ENCODE measurements around the gene CMSS1.

The CMSS1 gene

DNA sequence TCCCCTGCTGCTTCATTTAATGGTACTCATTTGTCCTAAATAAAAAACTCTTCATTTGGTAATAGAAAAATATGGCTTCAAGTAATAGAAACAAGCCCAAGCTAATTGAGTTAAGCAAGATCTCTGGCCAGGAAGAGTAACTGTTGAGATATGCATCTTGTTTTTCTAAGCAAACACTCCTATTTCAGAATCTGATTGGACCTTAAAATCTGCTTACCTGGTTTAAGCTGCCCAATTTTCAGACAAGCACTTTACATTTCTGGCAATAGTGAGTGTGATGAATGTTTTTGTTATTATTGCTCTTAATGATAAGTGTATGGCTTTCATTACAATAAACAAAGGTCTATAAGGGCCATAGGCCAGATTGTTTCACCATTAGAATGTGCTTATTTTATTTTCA, 86.2 kb downstream of the CMSS1 start:
- DNase-seq (ENCODE audit: low read depth): no peak

DNA sequence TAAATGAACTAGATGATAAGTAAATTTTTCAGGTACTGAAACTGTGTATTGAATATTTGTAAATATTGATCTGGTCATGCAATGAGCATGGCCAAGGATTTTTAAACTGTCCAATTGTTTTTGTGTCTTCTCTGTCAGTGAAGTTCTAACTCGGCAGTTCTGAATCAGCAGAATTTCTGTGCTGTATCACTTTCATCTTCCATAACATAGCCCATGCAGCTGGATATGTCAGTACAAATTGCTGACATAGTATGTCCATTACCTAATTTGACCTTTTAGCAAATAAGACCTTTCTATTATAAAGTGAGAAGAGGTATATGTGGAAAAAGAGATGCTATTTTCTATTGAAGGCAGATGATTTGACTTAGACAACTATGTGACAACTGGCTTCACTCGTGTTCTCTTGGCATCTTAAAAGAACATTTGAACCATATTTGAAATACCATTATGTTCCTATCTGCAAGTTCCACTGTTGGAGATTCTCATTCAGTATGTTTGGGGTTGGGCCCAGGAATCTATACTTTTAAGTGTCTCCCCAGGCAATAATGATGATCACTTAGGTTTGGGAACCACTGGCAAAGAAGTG, 90.4 kb downstream of the CMSS1 start:
- DNase-seq (ENCODE audit: low read depth): no peak

DNA sequence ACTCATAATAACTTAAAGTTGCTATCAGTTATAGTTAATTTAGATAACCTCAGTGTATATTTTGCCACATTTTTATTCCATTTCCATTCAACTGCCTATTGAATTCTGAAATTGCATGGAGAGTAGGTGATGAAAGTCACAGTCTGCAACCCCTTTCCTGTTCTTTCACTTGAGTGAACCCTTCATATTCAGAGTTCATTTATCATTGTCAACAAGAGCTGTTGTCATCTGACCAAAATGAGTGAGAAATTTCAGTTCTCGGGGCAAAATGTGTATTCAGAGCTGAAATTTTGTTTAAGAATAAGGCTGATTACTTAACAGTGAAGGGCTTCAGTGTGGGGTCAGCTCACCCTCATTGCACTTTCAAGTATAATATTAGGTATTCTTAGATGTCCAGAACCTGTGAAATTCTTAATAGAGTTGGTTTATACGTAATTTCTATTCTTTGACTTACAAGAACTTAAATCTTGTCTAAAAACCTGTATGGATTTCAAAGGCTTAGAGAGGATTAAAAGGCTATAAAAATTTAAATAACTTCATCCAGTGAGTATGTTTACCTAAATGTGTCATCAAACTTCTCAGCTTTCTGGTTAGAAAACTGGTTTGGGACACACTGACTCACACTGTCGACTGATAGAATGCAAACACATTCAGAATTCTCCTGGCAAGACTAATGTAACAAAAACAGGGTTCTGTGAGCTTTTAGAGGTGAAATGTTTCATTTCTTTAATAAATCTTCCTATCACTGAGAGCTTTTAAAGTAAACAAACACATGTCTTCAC, 92.2 kb downstream of the CMSS1 start:
- DNase-seq (ENCODE audit: low read depth): peak; percentile 88

DNA sequence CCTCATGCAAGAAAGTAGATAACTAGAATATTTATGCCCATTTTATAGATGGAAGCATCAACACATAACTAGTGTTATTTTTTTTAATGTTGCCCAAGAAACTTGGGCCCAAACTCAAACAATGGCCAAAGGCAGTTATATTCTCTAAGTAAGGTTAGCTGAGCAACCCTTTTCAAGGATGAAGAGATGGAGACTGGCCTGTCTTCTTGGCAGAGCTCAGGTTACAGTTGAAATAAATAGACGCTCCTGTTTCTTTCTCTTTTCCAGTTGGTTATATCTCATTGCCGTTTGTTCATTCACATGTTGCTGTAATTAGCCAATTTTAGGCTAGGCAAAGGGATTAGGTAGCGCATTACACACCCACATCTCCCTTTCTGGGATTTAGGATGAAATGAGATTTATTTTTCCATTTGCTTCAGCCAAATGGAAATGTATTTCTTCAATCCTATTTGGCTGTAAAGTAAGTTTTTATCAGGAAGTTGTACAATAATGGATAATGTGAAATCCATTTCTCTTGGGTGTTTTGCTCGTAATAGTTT, 93.2 kb downstream of the CMSS1 start:
- DNase-seq (ENCODE audit: low read depth): no peak

DNA sequence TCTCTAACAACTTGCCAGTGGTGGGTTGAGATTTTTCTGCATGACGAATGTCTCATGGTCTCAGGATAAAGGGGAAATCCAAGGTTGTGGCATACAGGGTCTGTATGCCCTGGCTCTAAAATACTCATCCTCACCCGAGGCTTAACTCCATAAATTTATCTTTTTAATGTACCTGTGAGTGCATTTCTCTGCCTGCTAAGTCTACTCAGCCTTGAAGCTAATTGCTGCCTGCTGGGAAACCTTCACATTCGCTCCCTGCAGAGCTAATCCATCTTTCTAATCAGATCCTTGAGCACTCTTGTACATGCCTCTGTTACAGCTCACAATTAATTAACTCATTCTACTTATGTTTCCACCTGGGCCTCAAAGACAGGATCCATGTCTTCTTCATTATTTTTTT, 93.8 kb downstream of the CMSS1 start:
- no peak for DNase-seq (ENCODE audit: low read depth)

DNA sequence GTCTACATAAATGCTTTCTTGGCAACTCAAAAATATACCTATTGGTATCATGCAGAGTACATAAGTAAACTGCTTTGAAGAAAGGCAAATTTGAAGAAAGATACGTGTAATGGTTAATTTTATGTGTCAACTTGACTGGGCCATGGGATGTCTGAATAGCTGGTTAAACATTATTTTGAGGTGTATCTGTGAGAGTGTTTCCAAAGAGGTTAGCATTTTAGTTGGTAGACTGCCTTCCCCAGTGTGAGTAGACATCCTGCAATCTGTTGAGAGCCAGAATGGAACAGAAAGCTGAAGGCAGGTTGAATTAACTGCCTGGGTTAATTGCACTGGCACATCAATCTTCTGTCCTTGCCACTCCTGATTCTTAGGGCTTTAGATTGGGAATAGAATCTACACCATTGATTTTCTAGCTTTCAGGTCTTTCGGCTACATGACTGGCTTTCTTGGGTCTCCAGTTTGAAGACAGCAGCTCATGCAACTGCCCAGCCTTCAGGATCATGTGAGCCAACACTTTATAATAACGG, 98.3 kb downstream of the CMSS1 start:
- DNase-seq (ENCODE audit: low read depth): no peak

DNA sequence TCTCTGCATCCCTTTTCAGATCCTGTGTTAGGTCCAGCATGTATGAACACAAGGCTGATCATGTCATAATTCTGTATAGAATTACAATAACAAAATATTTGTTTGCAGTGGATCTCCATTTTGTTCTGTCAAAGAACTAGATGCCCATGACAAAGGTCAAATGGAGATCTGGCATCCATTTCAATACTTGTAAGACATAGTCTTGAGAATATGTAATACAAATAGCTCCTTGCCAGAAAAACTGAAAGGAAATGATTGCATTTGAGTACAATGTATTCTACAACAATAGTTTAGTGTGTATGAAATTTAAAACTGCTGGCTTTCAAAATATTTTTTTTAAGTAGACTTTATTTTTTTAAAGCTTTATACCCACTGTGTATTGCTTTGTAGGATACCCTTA, 101.1 kb downstream of the CMSS1 start:
- DNase-seq (ENCODE audit: low read depth): no peak

DNA sequence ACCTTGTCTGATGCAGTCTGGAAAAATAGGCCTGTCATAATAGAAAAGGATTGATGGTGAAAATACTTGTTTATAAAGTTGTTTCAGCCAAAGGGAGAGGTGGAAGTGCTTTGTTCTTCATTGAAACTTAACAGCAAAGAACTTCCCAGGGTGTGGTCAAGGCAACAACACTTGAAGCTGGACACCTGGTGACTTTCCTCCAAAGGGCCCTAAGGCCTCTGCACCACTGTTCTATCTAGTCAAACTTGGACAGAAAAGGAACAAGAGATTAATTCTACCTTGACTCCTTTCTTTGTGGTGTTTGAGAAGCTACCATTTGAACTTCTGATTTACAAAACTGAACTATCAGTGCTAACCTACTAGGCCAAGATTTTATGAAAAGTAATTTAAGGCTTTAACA, 102.0 kb downstream of the CMSS1 start:
- no peak for DNase-seq (ENCODE audit: low read depth)

DNA sequence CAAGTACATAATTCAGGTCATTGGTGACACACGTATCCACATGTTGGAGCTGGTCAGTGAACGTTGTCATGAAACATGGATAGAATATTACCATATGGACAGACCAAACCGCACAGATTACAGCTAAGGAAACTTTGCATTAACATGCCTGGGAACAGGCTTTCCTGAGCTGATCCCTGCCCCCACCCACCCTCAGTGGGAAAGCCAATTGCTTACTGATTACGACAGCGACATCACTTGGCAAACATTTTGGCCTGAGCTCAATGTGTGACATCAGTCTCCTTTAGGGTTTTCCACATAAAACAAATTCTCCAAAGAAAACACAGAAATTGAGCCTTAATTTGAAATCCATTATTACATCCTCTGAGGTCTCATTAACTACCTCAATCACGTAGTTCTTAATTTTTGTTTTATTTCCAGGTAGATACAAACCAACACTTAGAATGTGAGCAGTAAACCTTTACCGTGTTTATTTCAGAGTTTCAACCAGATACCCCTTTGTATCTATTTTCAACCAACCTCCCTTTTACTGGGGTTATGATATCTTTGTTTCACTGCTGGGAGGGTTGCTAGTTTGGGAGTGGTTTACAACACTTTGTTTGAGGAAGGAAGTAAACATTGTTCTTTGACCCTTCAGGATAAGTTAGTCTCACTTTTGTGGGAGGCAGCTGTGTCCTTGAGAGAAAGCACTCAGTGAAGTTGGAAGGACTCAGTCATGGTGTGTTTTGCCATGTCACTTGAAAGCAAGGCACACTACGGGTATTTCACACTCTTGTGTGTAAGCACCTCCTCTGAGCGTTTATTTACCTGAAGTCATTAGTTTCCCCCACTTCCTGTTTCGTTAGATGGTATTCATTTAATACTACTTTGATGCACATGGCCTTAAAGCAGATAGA, 103.1 kb downstream of the CMSS1 start:
- peak; percentile 18 for DNase-seq (ENCODE audit: low read depth)

DNA sequence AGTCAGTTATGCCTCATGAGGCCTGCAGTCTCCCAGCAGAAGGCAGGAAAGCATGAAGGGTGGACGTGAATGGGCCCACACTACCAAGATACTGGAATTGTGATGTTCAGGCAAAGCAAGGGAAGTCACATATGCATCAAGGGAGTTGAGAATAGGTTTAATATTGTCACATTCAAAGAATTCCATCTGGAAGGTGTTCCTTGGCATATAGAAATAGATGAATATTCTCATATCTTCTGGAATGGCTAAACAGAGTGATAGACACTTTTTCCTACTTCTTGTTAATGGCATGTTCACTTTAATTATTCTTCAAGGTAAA, 103.7 kb downstream of the CMSS1 start:
- no peak for DNase-seq (ENCODE audit: low read depth)

DNA sequence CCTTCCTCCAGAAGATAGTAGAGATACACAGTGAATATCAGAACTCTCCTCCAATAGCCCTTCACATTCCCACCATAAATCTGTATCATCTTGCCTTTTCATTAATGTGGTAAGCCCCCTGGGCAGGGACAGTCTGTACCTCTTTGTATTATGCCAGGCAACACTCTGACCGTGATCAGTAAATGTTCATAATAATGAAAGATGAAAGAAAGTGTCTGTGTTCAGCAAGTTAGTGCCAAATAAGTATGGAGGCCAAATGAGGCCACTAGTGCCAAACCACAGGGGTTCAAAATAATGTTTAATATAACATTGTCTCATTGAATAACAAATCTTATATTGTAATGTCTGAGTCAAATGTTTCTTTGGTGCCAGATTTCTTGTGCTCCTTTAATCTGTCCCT, 104.3 kb downstream of the CMSS1 start:
- no peak for DNase-seq (ENCODE audit: low read depth)

DNA sequence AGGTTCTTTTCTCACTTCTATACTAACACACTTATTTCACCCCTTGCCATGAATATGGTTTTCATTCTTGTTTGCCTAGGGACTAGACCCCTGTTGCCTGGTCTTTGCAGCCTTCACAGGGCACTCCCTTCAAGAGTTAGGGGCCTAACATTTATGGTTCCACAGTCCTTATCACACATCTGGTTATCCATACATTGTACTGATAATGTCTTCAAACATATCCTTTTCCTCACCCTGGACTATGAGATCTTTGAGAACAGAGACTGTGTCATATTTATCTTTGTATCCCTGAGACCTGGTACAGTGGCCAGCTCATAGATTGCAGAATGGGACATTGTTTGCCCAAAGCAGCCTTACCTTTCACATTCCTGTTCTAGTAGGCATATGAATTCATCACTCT, 106.2 kb downstream of the CMSS1 start:
- no peak for DNase-seq (ENCODE audit: low read depth)

DNA sequence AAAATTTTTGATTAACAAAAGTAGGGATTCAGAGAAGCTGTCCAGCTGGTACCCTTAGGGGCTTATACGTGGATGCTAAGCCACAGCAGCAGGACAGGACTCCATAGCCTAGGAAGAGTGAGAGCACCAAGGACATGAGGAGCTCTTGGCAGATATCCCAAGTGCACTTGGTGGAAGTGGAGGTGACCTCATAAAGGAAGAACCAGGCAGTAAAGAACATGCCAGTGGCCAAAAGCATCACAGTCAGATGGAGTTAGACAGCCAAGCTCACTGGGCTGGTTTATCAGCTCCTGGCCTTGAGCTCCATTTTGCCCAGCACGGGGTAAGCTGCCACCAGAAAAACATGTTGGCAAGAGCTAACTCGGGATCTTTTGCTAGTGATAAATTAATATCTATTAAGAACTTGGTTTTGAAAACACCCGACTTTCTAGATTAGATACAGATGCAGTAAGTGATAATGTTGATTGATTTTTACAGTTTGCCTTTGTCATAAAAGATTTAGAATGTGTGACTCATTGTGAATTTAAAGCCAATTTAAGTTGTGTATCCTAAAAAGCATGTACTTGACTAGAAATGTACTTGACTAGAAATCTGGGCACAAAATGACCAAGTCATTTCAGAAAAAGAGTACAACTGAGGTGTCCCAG, 108.0 kb downstream of the CMSS1 start:
- peak; percentile 84 for DNase-seq (ENCODE audit: low read depth)

DNA sequence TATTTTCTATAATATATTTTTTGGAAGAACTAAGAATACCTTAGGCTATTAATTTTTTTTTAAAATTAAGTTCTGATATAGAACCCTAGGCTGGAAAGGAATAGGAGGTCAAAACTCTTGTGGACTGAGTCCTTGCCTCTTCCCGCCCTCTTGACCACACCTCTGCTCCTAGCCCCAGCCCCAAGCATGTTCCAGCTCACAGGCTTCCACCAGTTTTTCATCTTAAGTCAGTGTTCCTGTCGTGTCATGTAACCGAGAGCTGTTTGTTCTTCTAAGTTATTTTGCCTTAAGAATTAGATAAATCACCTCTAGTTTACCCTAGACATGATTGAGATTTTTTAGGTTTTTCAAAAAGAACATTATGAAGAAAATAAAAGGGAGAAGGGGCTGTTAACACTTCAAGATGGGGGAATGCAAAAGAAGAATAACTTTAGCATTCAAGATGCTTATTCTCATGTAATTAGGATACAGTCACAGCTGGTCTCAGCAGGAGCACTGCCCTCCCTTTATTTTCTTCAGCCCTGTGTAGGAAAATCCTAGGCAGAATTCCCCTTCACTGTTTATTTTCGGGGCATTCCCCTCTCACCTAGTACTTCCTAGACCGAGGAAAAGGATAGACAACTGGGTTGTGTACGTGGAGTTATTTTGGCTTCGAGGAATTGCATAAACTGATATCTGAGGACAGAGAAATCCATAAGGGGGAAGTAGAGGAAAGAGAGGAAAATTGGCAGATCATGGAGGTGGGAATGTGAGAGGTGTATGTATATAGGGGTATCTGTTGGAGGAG, 110.2 kb downstream of the CMSS1 start:
- DNase-seq (ENCODE audit: low read depth): no peak

DNA sequence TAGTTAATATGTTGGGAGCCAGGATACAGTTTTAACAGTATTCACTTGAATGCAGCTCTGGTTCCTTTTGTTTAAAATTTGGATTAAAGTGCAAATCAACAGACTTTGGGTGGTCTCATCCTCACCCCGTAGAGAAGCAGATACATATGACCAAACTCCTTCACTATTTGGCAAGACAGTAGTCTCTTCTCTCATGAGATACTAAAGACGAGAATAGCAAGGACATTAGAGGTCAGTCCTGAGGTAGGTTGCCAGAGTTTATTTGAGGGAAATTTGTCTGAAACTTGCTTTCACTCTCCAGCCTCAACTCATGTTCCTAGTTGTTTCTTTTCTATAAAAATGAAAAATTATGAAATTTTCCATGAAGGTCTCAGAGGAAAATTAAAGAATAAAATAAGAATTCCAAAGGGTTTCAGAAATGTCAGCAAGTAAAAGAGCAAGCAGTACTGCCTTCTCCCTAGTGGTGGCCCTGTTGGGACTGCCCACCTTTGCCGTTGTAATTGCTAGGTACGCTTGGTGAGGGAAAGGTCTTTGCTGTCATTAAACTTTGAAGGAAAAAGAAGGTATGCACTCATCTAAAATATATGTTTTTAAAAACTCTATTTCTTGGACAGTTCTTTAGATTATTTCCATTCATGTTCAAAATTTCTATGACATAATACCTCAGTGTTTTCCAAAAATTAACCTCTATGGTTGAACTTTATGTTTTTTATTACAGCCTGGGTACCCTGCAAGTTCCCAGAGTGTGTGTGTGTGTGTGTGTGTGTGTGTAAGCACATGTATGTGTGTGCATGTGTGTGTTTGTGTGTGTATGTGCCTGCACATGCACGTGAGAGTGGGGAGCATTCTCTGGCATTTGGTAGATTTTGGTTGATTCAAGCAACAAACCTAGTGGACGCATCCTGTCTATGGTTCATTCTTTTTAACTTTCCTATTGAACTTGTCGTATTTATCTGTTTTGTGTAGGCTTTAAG, 111.4 kb downstream of the CMSS1 start:
- DNase-seq (ENCODE audit: low read depth): no peak

DNA sequence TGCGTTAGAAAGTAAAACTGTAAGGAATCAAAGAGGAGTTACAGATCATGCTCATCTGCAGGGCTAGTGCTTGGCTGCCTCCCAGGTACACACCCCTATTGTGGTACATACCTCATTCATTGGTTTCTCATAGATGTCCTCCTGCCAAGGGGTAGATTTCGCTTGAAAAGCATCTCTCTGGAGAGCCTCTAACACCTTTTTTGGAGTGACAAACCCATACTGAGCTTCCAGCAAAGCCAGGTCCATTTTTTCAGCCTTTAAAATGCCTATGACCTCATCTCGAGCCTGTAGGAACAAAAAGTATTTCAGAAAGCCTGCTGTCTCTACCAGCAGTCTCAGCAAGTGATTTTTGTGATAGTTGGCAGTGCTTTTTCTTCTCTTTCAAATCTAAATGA, 112.1 kb downstream of the CMSS1 start:
- DNase-seq (ENCODE audit: low read depth): peak; percentile 13

DNA sequence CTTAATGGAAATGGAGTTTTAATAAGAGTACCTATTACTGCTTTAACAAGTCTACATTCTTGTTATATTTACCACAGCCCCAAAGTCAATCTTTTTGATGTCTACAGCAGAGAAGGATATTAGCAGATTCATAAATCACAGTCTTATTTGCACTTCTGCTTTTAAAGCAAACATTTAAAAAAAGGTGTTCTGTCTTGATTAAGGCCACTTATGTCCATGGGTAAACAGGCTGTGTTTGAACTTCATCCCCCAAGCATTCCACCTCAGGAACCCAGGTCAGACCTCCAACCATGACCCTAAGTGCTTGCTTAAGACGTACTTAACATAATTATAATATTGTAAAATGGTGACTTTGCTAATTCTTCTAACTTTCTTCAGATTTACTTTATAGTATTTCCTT, 113.4 kb downstream of the CMSS1 start:
- DNase-seq (ENCODE audit: low read depth): no peak

DNA sequence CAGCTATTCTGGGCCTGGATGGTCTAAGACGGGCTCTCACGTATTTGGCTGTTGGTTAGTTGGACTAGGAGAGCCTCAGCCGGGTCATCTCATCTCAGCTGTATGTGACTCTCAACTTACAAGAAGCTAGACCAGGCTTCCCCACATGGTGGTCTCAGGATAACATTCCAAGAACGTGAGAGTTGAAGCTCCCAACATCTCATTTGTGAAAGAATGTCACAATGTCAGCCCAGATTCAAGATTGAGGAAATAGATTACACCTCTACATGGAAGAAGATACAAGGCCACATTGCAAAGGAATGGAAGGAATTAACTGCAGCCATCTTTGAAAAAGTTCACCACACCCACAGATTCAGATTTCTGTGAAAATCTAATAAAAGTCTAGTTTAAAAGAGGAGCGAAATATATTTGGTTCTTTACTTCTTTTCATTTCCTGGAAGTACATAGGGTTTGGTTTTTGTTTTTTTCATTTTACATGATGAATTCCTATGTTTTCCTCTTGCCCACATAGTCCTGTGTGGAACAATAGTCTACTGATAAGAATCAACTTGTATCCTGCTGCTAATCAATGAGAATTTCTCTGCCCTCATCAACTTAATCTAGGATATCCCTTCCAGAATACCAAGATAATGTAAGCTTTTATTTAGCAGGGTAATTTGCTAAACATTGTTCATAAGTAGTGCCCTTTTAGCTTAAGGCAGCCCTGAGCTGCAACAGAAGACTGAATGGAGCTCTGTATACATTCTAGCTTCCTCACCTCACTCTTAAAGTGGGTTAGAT, 116.5 kb downstream of the CMSS1 start:
- no peak for DNase-seq (ENCODE audit: low read depth)

Data from ELR (cell line).